Fibroblast of mammary gland (primary cell): Measurements from ENCODE around the gene WDR53.
"Not testable (repeated sequence)": the region's sequence is repeated elsewhere in the genome, so short reads cannot be mapped to it uniquely, and the experiment has no call there.

ENCODE experiments used
- DNase-seq: peaks from one replicate; pipeline ENCODE4 v3.0.0-alpha.2; 2010; ENCODE audit warnings: low read depth
- H3K4me3 ChIP-seq: 2 replicates; pipeline ENCODE4 v1.5.1; 2011; ENCODE audit warnings: low read depth, mild to moderate bottlenecking, low read length, moderate library complexity; ENCODE audit not compliant: control insufficient read depth
- CTCF ChIP-seq: conservative IDR thresholded peaks from 2 replicates; pipeline ENCODE4 v1.5.1; 2011; ENCODE audit warnings: low read depth, low read length, inconsistent platforms; ENCODE audit not compliant: control insufficient read depth, insufficient read depth

Gene WDR53

GRCh38 chr3:196528639-196529233 lies 39.6 kb downstream of the WDR53 start:
- no peak for TF ChIP-seq CTCF
- peak; percentile 62 for DNase-seq
- peak overlapping the region; percentile 49 for H3K4me3 ChIP-seq

- TF ChIP-seq CTCF, result no peak
- H3K4me3 ChIP-seq, result no peak overlapping the region
- no peak for DNase-seq
These were observed 43.2 kb downstream of the WDR53 start for GRCh38 chr3:196525141-196525540.

- no peak for DNase-seq
- H3K4me3 ChIP-seq, result no peak overlapping the region
- TF ChIP-seq CTCF, result peak; percentile 5
These were observed 43.8 kb downstream of the WDR53 start for GRCh38 chr3:196524527-196524926.

GRCh38 chr3:196523841-196524240 lies 44.5 kb downstream of the WDR53 start:
- no peak overlapping the region for H3K4me3 ChIP-seq
- DNase-seq, result no peak

GRCh38 chr3:196521291-196521690 lies 47.1 kb downstream of the WDR53 start:
- DNase-seq, H3K4me3 ChIP-seq: not testable (repeated sequence)

More at GRCh38 chr3:196523841-196524240, 44.5 kb downstream of the WDR53 start:
- TF ChIP-seq CTCF, result no peak

- H3K4me3 ChIP-seq, result no peak overlapping the region
- TF ChIP-seq CTCF, result no peak
- DNase-seq, result no peak
These were observed 48.7 kb downstream of the WDR53 start for GRCh38 chr3:196519718-196520082.

GRCh38 chr3:196518966-196519717 lies 49.2 kb downstream of the WDR53 start:
- peak; percentile 53 for TF ChIP-seq CTCF
- peak; percentile 84 for DNase-seq
- no peak overlapping the region for H3K4me3 ChIP-seq
